ENCODE data around the gene CSN2.
"Not testable (repeated sequence)": the region's sequence is repeated elsewhere in the genome, so short reads cannot be mapped to it uniquely, and the experiment has no call there.

The CSN2 gene, protein sequence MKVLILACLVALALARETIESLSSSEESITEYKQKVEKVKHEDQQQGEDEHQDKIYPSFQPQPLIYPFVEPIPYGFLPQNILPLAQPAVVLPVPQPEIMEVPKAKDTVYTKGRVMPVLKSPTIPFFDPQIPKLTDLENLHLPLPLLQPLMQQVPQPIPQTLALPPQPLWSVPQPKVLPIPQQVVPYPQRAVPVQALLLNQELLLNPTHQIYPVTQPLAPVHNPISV

DNA sequence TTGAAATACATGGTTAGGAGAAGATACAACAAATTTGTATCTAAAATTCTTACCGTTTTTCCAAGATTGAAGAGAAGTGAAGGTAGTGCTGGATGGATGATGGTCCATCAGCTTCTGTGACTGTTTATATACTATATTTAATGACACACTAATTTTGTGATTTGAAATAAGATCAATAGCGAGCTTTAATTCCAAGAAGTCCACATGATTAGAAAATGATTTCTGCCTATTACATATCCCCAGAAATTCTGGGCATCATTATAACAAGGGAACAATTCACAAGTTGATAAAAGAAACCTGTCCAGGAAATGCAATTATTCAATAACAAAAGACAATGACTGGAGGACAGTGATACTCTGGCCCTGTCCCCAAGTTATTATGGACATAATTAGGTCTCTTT lies at the start of gene CSN2:
Gene CSN2, minus strand, starts transcription at position 101 of the 400 bp plus-strand sequence. CDS start 4,733 bp downstream, outside the sequence.
- no peak for DNase-seq (ENCODE audit: low read depth in 2 of 2)

DNA sequence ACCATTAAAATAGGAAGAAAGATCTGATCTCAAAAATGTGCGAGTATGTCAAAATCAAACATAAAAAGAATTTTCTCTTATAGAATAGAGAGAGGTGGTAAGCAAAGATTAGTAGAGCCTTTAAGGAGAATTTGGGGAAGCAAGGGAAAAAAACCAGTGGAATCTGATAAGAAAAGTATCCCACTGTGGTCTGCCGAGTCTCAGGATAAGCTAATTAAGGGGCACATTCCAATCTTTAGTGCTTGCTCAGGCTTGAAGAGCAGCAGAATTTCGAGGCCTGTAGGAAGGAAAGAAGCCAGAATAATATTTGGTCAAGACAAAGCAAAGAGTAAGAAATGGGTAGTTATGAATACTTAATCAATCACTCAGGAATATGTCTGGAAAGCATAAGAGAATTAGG lies 43.2 kb upstream of the CSN2 start:
- DNase-seq (ENCODE audit: low read depth in 2 of 2), result no peak

DNA sequence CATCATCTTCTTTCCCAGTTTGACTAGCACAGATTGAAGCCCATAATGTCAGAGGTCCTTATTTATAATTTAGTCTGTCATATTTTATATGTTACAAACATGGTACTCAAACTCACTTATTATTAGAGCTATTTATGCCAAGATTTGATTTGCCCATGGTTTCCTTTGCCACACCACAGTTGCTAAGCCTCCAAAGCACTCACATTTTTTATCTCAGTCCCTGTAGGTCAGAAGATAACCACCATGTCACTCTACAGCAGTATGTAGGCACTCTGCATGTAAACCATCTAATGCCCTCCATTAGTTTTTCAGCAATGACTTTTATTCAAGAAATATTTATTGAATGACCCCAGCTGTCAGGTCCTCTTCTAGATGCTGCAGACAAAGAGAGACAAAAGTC lies 37.0 kb upstream of the CSN2 start:
- no peak for DNase-seq (ENCODE audit: low read depth in 2 of 2)

DNA sequence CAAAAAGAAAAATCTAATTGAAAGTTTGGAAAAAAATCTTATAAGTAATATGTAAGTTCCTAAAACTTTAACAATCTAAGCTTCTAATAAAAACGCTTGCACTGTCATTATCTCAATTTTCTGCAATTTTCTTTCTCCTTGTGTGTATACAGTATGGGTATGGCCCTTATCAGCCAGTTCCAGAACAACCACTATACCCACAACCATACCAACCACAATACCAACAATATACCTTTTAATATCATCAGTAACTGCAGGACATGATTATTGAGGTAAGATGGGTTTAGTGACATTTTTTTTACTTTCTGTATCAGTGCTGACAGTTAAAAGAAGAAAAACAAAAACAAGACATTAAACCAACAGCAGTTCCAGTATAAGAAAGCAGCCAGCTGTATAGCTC lies 35.2 kb upstream of the CSN2 start:
- no peak for DNase-seq (ENCODE audit: low read depth in 2 of 2)

DNA sequence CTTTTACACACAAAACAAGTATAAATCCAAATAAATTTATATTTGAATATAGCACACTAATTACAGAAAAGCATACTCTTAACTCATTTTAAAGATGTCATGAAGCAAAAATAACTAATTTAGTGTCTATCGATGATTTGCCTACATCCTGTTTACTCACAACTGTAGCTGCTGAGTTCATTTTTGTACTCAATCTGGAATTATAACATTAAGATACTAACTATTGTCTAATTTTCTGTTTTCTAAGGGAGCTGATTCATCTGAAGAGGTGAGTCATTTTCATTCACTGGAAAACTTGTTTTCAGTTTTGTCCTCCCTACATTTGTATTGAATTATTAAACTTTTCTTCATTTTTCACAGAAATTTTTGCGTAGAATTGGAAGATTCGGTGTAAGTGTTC lies 33.9 kb upstream of the CSN2 start:
- no peak for DNase-seq (ENCODE audit: low read depth in 2 of 2)

DNA sequence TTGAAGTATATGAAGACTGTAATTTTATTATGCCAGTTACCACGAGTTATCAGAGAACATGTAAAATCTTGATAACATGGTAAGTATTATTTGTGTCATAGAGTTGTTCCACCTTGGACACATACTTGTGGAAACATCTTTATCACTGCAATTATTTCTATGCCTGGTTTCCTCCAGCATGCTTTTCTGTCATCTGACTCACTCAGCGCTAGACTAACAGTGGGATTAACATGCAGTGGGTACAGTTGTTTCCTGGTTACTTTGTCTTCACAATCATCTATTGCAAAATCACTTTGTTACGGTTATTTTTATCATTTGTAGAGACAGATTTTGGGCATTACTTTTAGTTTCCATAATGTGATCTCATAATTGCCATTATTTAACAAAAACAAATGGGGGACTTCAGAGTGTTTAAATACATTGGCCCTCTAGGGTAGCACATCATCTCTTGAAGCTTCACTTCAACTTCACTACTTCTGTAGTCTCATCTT lies 30.0 kb upstream of the CSN2 start, which contains the start of gene STATH:
Gene STATH, plus strand, starts transcription at position 441 of the 491 bp plus-strand sequence. CDS start 2,472 bp downstream, outside the sequence.
- no peak for DNase-seq (ENCODE audit: low read depth in 2 of 2)

DNA sequence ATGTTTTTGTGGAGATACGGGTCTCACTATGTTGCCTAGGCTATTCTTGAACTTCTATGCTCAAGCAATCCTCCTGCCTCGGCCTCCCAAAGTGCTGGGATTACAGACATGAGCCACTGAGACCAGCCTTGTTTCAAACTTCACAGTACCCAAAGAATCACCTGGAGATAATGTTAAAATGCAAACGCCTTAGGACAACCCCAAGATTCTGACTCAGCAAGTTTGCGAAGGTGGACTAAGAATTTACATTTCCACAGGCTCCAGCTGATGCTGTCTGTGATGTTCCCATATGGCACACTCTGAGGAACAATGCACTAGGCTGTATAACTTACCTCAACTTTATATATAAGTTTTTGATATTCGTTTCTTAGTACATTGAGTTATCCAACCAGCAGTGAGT lies 29.3 kb upstream of the CSN2 start:
- no peak for DNase-seq (ENCODE audit: low read depth in 2 of 2)

DNA sequence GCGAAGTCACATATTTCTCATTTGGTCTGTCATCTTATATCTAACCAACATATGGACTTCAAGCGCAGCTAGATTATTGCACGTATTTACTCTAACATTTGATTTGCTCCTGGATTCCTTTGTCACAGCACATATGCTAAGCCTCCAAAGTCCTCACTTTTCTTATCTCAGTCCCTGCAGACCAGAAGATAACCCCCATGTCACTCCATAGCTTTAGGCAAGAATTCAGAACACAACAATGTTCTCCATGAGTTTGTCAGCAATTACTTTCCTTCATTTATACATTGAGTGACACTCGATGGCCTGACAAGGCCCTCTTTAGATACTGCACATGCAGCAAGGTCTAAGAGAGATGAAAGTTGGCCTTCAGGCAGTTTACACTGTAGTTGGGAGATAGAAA lies 25.5 kb upstream of the CSN2 start:
- DNase-seq (ENCODE audit: low read depth in 2 of 2), result no peak

DNA sequence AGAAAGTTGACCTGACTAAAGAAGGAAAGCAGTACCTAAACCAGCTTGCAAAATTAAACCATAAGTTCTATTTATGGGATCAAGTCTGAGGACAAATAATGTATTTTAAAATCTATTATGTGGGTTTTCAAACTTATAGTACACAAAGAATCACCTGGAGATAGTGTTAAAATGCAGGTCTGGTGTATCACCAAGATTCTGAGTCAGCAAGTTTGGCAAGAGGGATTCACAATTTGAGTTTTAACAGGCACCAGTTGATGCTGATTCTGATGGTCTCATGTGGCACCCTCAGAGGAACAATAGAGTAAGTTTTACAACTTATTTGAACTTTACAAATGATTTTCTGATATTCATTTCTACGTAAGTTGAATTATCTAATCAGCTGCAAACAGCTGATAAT lies 21.1 kb upstream of the CSN2 start:
- no peak for DNase-seq (ENCODE audit: low read depth in 2 of 2)

DNA sequence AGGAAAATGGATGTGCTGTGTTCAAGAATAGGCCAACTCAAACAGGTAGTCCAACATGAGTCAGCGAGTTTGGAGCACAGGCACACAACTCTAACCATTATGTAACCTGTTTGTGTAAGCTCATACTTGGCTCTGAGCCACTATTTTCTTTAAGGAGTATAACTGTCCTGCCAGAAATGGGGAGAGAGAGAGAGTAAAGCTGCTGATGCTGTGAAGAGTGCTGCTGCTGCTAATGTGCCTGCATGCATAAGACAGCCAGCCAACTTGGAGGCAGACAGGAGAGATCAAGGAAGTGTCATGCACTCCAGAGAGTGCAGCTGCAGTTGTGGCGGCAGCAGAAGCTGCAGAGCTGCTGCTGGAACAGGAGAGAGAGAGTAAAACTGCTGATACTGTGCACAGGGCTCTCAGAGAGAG lies 18.5 kb upstream of the CSN2 start:
- no peak for DNase-seq (ENCODE audit: low read depth in 2 of 2)

DNA sequence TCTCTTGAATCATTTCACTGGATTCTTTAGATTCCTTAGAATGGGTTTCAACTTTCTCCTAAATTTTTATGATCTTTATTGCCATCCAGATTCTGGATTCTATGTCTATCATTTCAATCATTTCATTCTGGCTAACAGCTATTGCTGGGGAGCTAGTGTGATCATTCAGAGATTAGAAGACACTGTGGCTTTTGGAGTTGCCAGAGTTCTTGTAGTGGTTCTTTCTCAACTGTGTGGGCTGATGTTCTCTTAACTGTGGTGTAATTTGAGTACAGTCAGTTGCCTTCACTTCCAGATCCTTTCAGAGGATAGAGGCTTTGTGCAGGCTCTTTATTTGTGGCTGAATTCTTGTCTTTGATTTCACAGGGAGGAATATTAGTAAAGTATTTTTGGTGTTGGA lies 12.1 kb upstream of the CSN2 start:
- DNase-seq (ENCODE audit: low read depth in 2 of 2), result no peak

DNA sequence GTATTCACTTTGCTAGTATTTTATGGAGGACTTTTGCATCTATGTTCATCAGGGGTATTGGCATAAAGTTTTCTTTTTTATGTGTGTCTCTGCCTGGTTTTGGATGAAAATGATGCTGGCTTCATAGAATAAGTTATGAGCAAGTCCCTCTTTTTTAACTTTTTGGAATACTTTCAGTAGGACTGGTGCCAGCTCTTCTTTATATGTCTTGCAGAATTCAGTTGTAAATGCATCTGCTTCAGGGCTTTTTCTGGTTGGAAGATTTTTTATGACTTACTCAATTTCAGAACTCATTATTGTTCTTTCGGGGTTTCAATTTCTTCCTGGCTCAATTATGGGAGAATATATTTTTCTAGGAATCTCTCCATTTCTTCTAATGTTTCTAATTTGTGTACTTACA lies 9.1 kb upstream of the CSN2 start:
- no peak for DNase-seq (ENCODE audit: low read depth in 2 of 2)

DNA sequence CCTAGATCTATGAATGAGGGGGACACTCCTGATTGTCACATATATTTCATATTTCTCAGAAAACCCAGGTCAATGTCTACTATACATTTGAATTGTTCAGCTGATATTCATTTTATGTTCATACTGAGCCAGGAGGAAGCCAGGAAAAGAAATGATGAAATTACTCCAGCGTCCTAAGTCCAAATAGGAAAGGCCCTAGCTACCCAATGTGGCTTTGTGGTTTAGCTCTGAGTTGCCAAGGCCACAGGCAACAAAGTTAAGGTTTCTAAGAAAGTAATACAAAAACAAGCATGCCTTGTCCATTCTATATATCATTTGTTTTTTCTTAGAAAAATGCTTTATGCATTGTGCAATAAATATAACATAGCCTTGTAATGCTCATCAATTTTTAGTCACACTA lies 4.5 kb upstream of the CSN2 start:
- no peak for DNase-seq (ENCODE audit: low read depth in 2 of 2)

DNA sequence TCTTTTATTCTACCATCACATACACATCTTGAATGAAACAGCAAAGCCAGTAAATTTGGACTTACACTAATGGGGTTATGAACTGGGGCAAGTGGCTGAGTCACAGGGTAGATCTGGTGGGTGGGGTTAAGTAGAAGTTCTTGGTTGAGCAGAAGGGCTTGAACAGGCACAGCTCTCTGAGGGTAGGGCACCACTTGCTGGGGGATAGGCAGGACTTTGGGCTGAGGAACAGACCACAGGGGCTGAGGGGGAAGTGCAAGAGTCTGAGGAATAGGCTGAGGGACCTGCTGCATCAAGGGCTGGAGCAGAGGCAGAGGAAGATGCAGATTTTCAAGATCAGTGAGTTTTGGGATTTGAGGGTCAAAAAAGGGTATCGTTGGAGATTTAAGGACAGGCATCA lies 8.3 kb downstream of the CSN2 start:
- no peak for DNase-seq (ENCODE audit: low read depth in 2 of 2)

DNA sequence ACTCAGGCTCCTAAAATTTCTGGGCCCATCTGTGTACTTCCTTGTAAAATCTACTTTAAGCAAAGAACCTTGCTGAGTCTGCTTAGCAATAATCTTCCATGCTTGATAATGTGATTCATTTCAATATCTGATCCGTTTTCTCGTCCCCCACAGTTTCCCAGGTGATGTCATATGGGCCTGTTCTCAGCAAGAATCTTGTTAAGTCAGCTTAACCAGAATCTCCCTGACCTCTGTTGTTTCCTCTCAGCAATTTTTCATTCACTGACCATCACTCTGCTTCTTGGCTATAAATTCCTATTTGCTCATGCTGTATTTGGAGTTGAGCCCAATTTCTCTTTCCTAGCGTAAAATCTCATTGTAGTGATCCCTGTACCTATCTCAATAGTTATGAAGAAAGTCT lies 13.9 kb downstream of the CSN2 start:
- no peak for DNase-seq (ENCODE audit: low read depth in 2 of 2)

DNA sequence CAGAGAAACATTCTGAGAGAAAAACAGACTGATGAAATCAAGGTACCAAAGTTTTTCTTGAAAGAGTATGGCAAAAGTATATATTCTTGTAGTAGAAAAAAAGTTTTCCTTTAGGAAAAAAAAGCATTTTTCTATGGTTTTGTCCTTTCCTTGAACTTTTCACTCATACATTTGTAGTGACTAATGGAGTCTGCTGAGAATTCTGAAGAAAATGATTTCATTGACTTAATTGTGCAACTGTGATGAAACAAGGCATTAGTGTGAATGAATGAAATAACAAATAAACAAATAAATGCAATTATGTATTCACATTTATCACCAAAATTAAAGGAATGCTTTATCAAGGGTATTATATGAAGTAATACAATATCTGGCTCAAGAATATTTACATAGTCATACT lies 29.0 kb downstream of the CSN2 start:
- no peak for DNase-seq (ENCODE audit: low read depth in 2 of 2)

DNA sequence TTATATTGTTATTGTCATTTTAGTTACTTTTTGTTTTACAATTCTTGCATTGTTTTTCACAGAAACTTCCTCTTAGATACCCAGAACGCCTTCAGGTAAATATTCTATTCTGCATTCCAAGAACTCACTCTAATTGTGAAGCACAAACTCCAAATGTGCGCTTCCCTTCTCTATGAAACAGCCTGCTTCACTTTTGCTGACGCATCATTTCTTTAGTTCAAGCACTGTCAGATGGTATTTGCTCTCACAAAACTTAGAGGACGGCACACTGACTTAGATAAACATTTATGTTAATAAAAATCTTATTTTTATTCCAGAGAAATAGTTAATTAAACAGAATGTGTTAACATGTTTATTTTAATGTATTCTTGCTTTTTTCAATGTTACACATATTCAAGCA lies 31.4 kb downstream of the CSN2 start:
- no peak for DNase-seq (ENCODE audit: low read depth in 2 of 2)

DNA sequence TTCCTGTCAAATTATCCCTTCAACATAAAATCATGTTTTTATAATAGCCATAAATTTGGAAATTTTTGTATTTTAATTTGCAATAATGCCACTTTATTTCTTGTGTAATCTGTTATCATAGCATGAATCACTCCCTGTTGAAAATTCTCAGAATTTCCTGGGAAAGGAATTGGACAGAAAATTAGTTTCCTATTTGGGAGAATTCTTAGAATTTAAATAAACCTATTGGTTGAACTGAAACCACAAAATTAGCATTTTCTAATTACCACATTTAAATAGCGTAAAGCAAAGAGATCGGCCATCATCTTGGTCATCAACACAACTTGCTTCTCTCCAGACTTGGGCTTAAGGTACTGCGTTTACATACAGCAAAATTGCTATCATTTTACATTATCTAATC lies 34.8 kb downstream of the CSN2 start, which contains the start of gene CSN1S1:
Gene CSN1S1, plus strand, starts transcription at position 301 of the 400 bp plus-strand sequence. CDS start 1,488 bp downstream, outside the sequence.
- no peak for DNase-seq (ENCODE audit: low read depth in 2 of 2)

DNA sequence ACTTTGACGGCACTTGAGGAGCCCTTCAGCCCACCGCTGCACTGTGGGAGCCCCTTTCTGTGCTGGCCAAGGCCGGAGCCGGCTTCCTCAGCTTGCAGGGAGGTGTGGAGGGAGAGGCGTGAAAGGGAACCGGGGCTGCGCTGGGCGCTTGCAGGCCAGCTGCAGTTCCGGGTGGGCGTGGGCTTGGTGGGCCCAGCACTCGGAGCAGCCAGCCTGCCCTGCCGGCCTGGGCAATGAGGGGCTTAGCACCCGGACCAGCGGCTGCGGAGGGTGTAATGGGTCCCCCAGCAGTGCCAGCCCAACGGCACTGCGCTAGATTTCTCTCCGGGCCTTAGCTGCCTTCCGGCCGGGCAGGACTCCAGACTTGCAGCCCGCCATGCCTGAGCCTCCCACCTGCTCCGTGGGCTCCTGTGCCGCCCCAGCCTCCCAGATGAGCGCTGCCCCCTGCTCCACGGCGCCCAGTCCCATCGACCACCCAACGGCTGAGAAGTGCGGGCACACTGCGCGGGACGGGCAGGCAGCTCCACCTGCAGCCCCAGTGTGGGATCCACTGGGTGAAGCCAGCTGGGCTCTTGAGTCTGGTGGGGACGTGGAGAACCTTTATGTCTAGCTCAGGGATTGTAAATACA lies 41.6 kb downstream of the CSN2 start:
- not testable (repeated sequence) for DNase-seq (ENCODE audit: low read depth in 2 of 2)

DNA sequence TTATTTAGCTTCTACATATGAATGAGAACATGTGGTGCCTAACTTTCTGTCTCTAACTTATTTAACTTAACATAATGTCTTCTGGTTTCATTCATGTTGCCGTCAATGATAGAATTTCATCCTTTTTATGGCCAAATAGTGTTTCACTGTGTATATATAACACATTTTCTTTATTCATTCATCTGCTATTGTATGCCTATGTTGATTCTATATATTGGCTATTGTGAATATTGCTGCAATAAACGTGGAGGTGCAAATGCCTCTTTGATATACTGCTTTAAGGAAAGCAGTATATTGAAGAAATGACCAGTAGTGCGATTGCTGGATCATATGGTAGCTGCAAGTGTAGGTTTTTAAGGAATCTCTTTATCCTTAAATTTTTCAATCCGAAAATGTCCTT lies 44.7 kb downstream of the CSN2 start:
- no peak for DNase-seq (ENCODE audit: low read depth in 2 of 2)

DNA sequence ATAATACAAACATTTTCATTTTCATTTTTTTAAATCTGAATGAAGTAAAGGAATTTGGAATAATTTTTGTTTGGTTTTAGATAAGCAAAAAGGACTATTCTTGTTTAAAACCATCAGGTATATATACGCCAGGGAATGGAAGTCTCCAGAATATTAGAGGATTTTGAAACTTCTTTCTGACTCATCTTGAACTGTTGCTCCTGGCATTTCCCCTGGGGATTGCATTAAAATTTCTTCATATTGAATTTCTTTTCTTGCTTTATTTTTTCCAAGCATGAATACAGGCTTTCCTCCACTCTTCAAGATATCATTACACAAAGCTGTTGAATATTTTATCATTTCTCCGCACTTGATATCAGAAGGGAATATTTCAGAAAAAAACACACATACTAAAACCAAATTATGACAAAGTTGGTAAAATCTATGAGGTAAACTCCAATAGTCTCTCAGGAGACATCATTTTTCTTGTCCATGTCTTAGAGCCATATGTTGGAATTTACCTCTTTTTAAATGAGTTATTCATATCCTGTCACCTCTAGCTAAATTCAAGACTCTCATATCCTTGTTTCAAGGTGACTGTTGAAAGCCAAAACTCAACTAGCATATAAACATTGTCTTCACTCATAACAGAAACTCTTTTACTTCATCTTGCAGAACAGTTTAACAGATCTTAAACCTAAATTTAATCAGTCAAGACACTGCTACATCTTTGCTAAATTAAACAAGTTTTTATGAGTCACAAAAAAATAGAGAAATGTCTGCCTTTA lies 55.3 kb downstream of the CSN2 start:
- no peak for DNase-seq (ENCODE audit: low read depth in 2 of 2)

DNA sequence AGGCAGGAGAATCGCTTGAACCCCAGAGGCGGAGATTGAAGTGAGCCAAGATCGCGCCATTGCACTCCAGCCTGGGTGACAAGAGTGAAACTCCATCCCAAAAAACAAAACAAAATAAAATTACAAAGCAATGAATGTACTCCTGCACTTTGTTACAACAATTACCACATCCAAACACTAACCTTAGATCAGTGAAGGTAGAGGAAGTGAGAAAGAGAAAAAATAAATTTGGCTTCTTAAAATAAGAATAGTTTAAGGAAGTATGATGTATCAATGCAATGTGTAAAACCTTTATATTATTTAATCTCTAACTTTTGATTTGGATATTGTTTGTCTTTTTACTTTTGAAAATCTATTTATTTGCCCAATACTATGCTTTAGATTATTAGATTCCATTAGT lies 56.3 kb downstream of the CSN2 start:
- no peak for DNase-seq (ENCODE audit: low read depth in 2 of 2)

DNA sequence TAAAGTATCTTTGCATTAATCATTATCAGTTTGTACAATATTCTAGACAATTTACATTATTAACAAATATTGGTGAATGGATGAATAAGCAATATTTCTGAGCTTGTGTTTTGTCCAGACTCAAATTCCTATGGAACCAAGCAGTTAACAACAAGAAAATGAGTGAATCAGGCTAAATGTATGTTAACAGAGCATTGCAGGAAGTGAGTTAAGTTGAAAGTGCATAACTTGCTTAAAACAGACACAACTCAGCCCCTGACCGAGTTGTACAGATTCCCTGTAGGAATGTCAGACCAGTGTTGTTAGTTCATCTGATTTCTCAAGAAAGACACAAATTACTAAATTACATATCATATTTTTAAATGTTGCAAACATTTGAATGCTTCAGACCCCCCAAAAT lies 58.4 kb downstream of the CSN2 start:
- DNase-seq (ENCODE audit: low read depth in 2 of 2), result no peak

Measured in stimulated activated CD4-positive, alpha-beta T cell treated with anti-CD3 and anti-CD28 coated beads, Interleukin-15, amount 100 ng/mL, for 48 hours (primary cell).